NOMO-1 (cell line): ENCODE data around the gene JAKMIP1.
"Not testable (repeated sequence)": the region's sequence is repeated elsewhere in the genome, so short reads cannot be mapped to it uniquely, and the experiment has no call there.

Experiments
- DNase-seq, 2 experiments: peaks; one replicate each; lab custom pipeline; 2025; ENCODE audit not compliant: unreplicated experiment in 2 of 2; lab: John Stamatoyannopoulos, UW

JAKMIP1 gene

GRCh38 chr4:6001680-6002491 lies 198.5 kb downstream of the JAKMIP1 start:
- no peak for DNase-seq

GRCh38 chr4:5999830-6000365 lies 200.5 kb downstream of the JAKMIP1 start:
- DNase-seq, result no peak

- no peak for DNase-seq
Observed at GRCh38 chr4:5999356-5999755, 201.0 kb downstream of the JAKMIP1 start.

GRCh38 chr4:5998333-5998936 lies 201.9 kb downstream of the JAKMIP1 start:
- DNase-seq, result no peak

- no peak for DNase-seq
Observed at GRCh38 chr4:5996641-5997040, 203.7 kb downstream of the JAKMIP1 start.

- DNase-seq, result no peak
Observed at GRCh38 chr4:5995901-5996623, 204.3 kb downstream of the JAKMIP1 start.

- DNase-seq, result no peak
Observed at GRCh38 chr4:5993876-5994811, 206.2 kb downstream of the JAKMIP1 start.

GRCh38 chr4:5993346-5993745 lies 207.0 kb downstream of the JAKMIP1 start:
- not testable (repeated sequence) for DNase-seq

- DNase-seq, result no peak
Observed at GRCh38 chr4:5992828-5993321, 207.5 kb downstream of the JAKMIP1 start.

- DNase-seq, result no peak
Observed at GRCh38 chr4:5992171-5992827, 208.1 kb downstream of the JAKMIP1 start.

- no peak for DNase-seq
Observed at GRCh38 chr4:5991405-5991804, 208.9 kb downstream of the JAKMIP1 start.

GRCh38 chr4:5990446-5991160 lies 209.7 kb downstream of the JAKMIP1 start:
- DNase-seq, result no peak

GRCh38 chr4:5989236-5990225 lies 210.8 kb downstream of the JAKMIP1 start:
- no peak for DNase-seq

GRCh38 chr4:5988086-5988845 lies 212.1 kb downstream of the JAKMIP1 start:
- DNase-seq, result no peak

- no peak for DNase-seq
Observed at GRCh38 chr4:5984843-5985242, 215.5 kb downstream of the JAKMIP1 start.

GRCh38 chr4:5982156-5982973 lies 218.0 kb downstream of the JAKMIP1 start:
- DNase-seq, result no peak
